ENCODE measurements around the gene CPNE1.

The CPNE1 gene

DNA sequence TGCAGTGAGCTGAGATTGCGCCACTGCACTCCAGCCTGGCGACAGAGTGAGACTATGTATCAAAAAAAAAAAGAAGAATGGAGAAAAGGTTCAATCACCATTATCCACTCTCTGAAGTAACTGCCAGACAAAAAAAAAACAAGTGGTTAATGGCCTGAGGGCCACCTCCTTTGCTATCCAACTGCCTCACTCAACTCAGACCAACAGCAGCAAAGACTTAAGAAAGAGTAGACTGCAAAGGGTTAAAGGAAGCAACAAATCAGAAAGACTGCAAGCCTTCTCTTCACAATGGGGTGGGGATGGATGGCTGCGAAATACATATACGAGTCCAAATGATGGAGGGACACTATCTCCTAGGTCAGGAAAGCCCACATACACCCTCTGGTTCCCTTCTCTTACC, 31.3 kb upstream of the CPNE1 start:
- TF ChIP-seq FOXP2 (optimal IDR thresholded peaks at IDR 0.05; ENCODE audit: borderline replicate concordance, extremely low read depth, extremely low read length, insufficient read depth), result no peak

DNA sequence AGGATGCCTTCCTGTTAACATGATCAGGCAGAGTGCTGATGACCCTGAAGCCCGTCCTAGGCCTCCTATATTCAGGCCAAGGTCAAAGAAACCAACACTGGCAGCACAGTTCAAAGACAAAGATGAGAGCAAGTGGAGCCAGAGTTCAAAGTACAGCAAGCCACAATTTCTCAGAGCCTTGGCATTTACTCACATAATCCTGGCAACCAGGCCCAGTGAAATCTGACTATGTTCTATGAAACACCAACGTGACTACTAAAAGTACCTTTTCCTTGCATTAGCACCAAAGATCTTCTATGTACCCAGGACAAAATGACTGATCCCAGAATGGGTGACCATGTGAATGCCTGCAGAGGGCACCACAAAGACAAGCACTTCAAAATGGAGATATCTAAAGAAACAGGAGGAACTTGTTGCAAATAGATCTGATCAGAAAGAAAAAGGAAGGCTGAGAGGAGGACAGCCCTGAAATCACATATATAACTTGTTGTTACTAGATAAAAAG, 30.6 kb upstream of the CPNE1 start:
- TF ChIP-seq FOXP2 (optimal IDR thresholded peaks at IDR 0.05; ENCODE audit: borderline replicate concordance, extremely low read depth, extremely low read length, insufficient read depth) (no peak), REST (IDR thresholded peaks at IDR 0.05; ENCODE audit: insufficient read depth in 1 of 2, low read depth in 2 of 2, low read length in 2 of 2) (no peak), SIN3A (IDR thresholded peaks at IDR 0.05; ENCODE audit: borderline replicate concordance, insufficient read depth, low read length) (no peak), POLR2AphosphoS5 (IDR thresholded peaks at IDR 0.05; ENCODE audit: low read depth, low read length) (no peak), TAF1 (IDR thresholded peaks at IDR 0.05; ENCODE audit: borderline replicate concordance, insufficient read depth, low read length) (no peak)

DNA sequence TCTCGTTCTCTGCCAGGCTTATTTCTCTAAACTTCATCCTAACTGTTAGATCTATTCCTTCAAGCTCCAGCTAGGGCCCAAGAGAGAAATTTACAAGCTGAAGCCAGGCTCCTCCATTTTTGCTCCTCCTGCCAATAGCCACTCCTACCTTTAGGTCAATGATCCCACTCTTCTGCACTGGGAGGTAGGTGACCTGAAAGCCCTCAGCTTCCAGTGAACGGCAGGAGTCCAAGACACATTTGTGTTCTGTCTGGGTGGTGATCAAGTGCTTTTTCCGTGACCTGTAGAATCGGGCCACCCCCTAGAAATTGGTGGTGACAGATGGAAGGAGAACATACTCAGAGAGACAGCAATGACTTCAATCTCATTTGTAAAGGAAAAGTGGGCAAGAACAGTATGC, 25.6 kb upstream of the CPNE1 start:
- TF ChIP-seq SIN3A (IDR thresholded peaks at IDR 0.05; ENCODE audit: borderline replicate concordance, insufficient read depth, low read length) (no peak), REST (IDR thresholded peaks at IDR 0.05; ENCODE audit: insufficient read depth in 1 of 2, low read depth in 2 of 2, low read length in 2 of 2) (no peak), POLR2AphosphoS5 (IDR thresholded peaks at IDR 0.05; ENCODE audit: low read depth, low read length) (no peak), TAF1 (IDR thresholded peaks at IDR 0.05; ENCODE audit: borderline replicate concordance, insufficient read depth, low read length) (no peak)

GRCh38 chr20:35681960-35682359, 17.3 kb upstream of the CPNE1 start:
- TF ChIP-seq REST (IDR thresholded peaks at IDR 0.05; ENCODE audit: insufficient read depth in 1 of 2, low read depth in 2 of 2, low read length in 2 of 2) (no peak), TAF1 (IDR thresholded peaks at IDR 0.05; ENCODE audit: borderline replicate concordance, insufficient read depth, low read length) (no peak), POLR2AphosphoS5 (IDR thresholded peaks at IDR 0.05; ENCODE audit: low read depth, low read length) (no peak), FOXP2 (optimal IDR thresholded peaks at IDR 0.05; ENCODE audit: borderline replicate concordance, extremely low read depth, extremely low read length, insufficient read depth) (no peak), SIN3A (IDR thresholded peaks at IDR 0.05; ENCODE audit: borderline replicate concordance, insufficient read depth, low read length) (no peak)

DNA sequence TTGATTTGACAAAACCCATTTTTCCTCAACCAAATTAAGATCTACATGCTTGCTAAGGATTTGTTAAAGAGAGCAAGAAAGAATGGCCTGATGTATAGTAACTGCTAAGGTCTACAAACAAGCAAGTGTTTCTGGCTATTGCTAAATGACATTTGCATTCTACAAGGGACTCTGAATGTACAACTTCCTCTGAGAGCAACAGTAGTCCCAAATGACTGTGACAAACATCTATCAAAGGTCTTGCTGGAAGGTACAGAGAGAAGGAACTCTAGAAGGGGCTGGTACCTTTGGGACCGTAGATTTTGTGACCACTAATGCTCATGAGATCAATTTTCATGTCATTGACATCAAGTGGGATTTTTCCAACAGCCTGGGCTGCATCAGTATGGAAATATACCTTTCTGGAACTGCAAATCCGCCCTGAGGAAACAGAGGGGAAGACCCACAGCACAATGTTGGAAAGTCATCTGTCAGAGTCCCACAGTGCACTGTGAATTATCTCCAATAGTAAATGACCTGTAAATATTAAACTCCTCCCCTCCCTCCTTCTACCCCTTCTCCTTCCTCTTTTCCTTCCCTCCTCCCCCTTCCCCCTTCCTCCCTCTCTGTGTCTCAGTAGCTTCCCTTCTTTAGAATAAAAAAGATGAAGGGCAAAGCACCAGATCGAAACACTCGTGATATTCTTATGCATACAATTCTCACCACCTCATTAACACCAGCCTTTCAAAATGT, 15.9 kb upstream of the CPNE1 start:
- TF ChIP-seq REST (IDR thresholded peaks at IDR 0.05; ENCODE audit: insufficient read depth in 1 of 2, low read depth in 2 of 2, low read length in 2 of 2) (no peak), TAF1 (IDR thresholded peaks at IDR 0.05; ENCODE audit: borderline replicate concordance, insufficient read depth, low read length) (no peak), POLR2AphosphoS5 (IDR thresholded peaks at IDR 0.05; ENCODE audit: low read depth, low read length) (no peak), FOXP2 (optimal IDR thresholded peaks at IDR 0.05; ENCODE audit: borderline replicate concordance, extremely low read depth, extremely low read length, insufficient read depth) (no peak), SIN3A (IDR thresholded peaks at IDR 0.05; ENCODE audit: borderline replicate concordance, insufficient read depth, low read length) (no peak)

All from PFSK-1 (cell line).